Smooth muscle cell (in vitro differentiated cells): ENCODE data around the gene PAX5. TPM values are rescaled to one million over a fixed set of nuclear protein-coding genes. Genes with fewer than 3 reads are reported as not detected.
A peak's percentile ranks its signal among the peaks of the same experiment; 100 is the strongest.

ENCODE experiments used
- DNase-seq: peaks from one replicate; lab custom pipeline; 2025; ENCODE audit not compliant: unreplicated experiment; lab: John Stamatoyannopoulos, UW
- H2AFZ ChIP-seq: fragments of 200-600 bp; sonication (generic); 2 replicates; pipeline ENCODE4 v1.6.0; 2016; ENCODE audit warnings: antibody characterized with exemption, low read depth, mild to moderate bottlenecking
- H3F3A ChIP-seq: fragments of 200-600 bp; sonication (generic); 2 replicates; pipeline ENCODE4 v1.6.0; 2017; ENCODE audit warnings: antibody characterized with exemption, low read depth
- H3K27ac ChIP-seq: fragments of 200-600 bp; sonication (generic); 2 replicates; pipeline ENCODE4 v1.5.1; 2016; ENCODE audit warnings: low read depth, mild to moderate bottlenecking
- H3K27me3 ChIP-seq: fragments of 200-600 bp; sonication (generic); 2 replicates; pipeline ENCODE4 v1.6.1; 2016; ENCODE audit warnings: low read depth, mild to moderate bottlenecking
- H3K36me3 ChIP-seq: fragments of 200-600 bp; sonication (generic); 2 replicates; pipeline ENCODE4 v1.5.1; 2016; ENCODE audit warnings: low read depth
- H3K4me1 ChIP-seq: fragments of 200-600 bp; sonication (generic); 2 replicates; pipeline ENCODE4 v1.5.1; 2016; ENCODE audit warnings: low read depth
- H3K4me2 ChIP-seq: fragments of 200-600 bp; sonication (generic); 2 replicates; pipeline ENCODE4 v1.6.0; 2016; ENCODE audit warnings: mild to moderate bottlenecking
- H3K4me3 ChIP-seq: fragments of 200-600 bp; sonication (generic); 2 replicates; pipeline ENCODE4 v1.5.1; 2016; ENCODE audit warnings: mild to moderate bottlenecking
- H3K79me2 ChIP-seq: fragments of 200-600 bp; sonication (generic); 2 replicates; pipeline ENCODE4 v1.6.0; 2016; ENCODE audit warnings: low read depth, mild to moderate bottlenecking
- H3K9ac ChIP-seq: fragments of 200-600 bp; sonication (generic); 2 replicates; pipeline ENCODE4 v1.6.0; 2016; ENCODE audit warnings: low read depth
- H3K9me3 ChIP-seq: fragments of 200-600 bp; sonication (generic); replicated peaks from 2 replicates; pipeline ENCODE4 v1.5.1; 2016; ENCODE audit warnings: low read depth
- H4K20me1 ChIP-seq: fragments of 200-600 bp; sonication (generic); 2 replicates; pipeline ENCODE4 v1.6.0; 2016; ENCODE audit warnings: low read depth
- CTCF ChIP-seq: fragments of 200-600 bp; sonication (generic); IDR thresholded peaks from 2 replicates; pipeline ENCODE4 v1.5.1; 2017; ENCODE audit warnings: borderline replicate concordance, mild to moderate bottlenecking, antibody characterized with exemption; ENCODE audit not compliant: insufficient read depth, poor library complexity, severe bottlenecking
- WGBS: methylation state at CpG from one replicate; pipeline ENCODE4 v1.1.7; 2016; ENCODE audit warnings: low lambda C conversion rate; 5-methylcytosine and 5-hydroxymethylcytosine counted together
- polyA plus RNA-seq: library from polyadenylated mRNA; unstranded; fragments of >200 nt; fragmentation: Nextera tagmentation; extraction: Ambion mirVana; gene quantifications from 2 replicates; pipeline ENCODE4 v1.2.1, GENCODE V29; 2016
- total RNA-seq: library from RNA; depleted of rRNA; stranded (reverse); fragments of >200 nt; gene quantifications from 2 replicates; pipeline ENCODE4 v1.2.3, GENCODE V29; 2014

The PAX5 gene
- total and polyA plus RNA-seq, 2 experiments from 2014 or later = 0.09 TPM; not detected in 1

GRCh38 chr9:36794461-36794860 lies 239.6 kb downstream of the PAX5 start:
- H3F3A ChIP-seq = no peaks in the 10 kb centered on the region
- no peaks in the 10 kb centered on the region for H3K79me2 ChIP-seq
- no peak overlapping the region for H3K4me3 ChIP-seq
- no peaks in the 10 kb centered on the region for H3K27me3 ChIP-seq
- DNase-seq = no peak
- no peaks in the 10 kb centered on the region for H3K36me3 ChIP-seq
- H2AFZ ChIP-seq = no peak overlapping the region
- no peaks in the 10 kb centered on the region for H4K20me1 ChIP-seq
- H3K4me2 ChIP-seq = no peak overlapping the region
- no peak overlapping the region for H3K27ac ChIP-seq
- no peak for TF ChIP-seq CTCF
- no peaks in the 10 kb centered on the region for H3K4me1 ChIP-seq
- no peaks in the 10 kb centered on the region for H3K9me3 ChIP-seq
- 87% methylated on average over 5 of the region's 5 CpGs for WGBS
- no peak overlapping the region for H3K9ac ChIP-seq

- no peak overlapping the region for H3K4me3 ChIP-seq
- no peaks in the 10 kb centered on the region for H3K4me1 ChIP-seq
- no peaks in the 10 kb centered on the region for H4K20me1 ChIP-seq
- WGBS = 64% methylated on average over 2 of the region's 2 CpGs
- no peak for DNase-seq
- no peak overlapping the region for H3K4me2 ChIP-seq
- H3K79me2 ChIP-seq = no peaks in the 10 kb centered on the region
- H3K36me3 ChIP-seq = no peaks in the 10 kb centered on the region
- peak; percentile 38 for TF ChIP-seq CTCF
- no peak overlapping the region for H3K9ac ChIP-seq
- H3K27me3 ChIP-seq = no peaks in the 10 kb centered on the region
- no peaks in the 10 kb centered on the region for H3F3A ChIP-seq
- H2AFZ ChIP-seq = no peak overlapping the region
- no peaks in the 10 kb centered on the region for H3K9me3 ChIP-seq
- H3K27ac ChIP-seq = no peak overlapping the region
Observed at GRCh38 chr9:36793277-36793676, 240.8 kb downstream of the PAX5 start.

- no peaks in the 10 kb centered on the region for H3K9me3 ChIP-seq
- no peaks in the 10 kb centered on the region for H3K4me1 ChIP-seq
- H3K36me3 ChIP-seq = no peaks in the 10 kb centered on the region
- H3K9ac ChIP-seq = no peak overlapping the region
- no peaks in the 10 kb centered on the region for H3F3A ChIP-seq
- H3K27ac ChIP-seq = no peak overlapping the region
- H3K4me2 ChIP-seq = no peak overlapping the region
- peaks cover 11% of the 10 kb centered on the region for H3K27me3 ChIP-seq
- no peak overlapping the region for H3K4me3 ChIP-seq
- no peak overlapping the region for H2AFZ ChIP-seq
- H3K79me2 ChIP-seq = no peaks in the 10 kb centered on the region
- H4K20me1 ChIP-seq = no peaks in the 10 kb centered on the region
- DNase-seq = no peak
- WGBS = 76% methylated on average over 9 of the region's 9 CpGs
- TF ChIP-seq CTCF = no peak
Observed at GRCh38 chr9:36791222-36791950, 242.7 kb downstream of the PAX5 start.

- Histone ChIP-seq H3K36me3 (no peaks in the 10 kb centered on the region), H3K27me3 (peaks cover 16% of the 10 kb centered on the region), H2AFZ (no peak overlapping the region), H3K4me1 (no peaks in the 10 kb centered on the region), H3F3A (no peaks in the 10 kb centered on the region), H3K79me2 (no peaks in the 10 kb centered on the region), H3K9me3 (no peaks in the 10 kb centered on the region), H3K4me3 (no peak overlapping the region), H3K27ac (no peak overlapping the region), H4K20me1 (no peaks in the 10 kb centered on the region), H3K4me2 (no peak overlapping the region), H3K9ac (no peak overlapping the region)
- DNase-seq = no peak
- 55% methylated on average over 3 of the region's 3 CpGs for WGBS
- TF ChIP-seq CTCF = no peak
Observed at GRCh38 chr9:36789886-36790285, 244.2 kb downstream of the PAX5 start.
